Uterus (tissue), 2 donors: ENCODE measurements around the gene C1QTNF1.
A peak's percentile ranks its signal among the peaks of the same experiment; 100 is the strongest.

ENCODE experiments used
- POLR2A ChIP-seq, 2 donors: fragments of 450-650 bp; IDR thresholded peaks; one replicate each; pipeline ENCODE4 v1.6.1; 2016; ENCODE audit warnings: antibody characterized with exemption in 2 of 2, mild to moderate bottlenecking in 1 of 2, moderate library complexity in 1 of 2
- TF ChIP-seq, protein P1 (sequence below), 4 experiments: fragments of 200-600 bp in 2 of 4; fragments of 450-650 bp in 2 of 4; sonication (generic) in 2 of 4; IDR thresholded peaks; one replicate each; pipeline ENCODE4 v1.5.1; 2016 to 2019; ENCODE audit warnings: antibody characterized with exemption in 4 of 4, mild to moderate bottlenecking in 2 of 4, moderate library complexity in 1 of 4

DNA sequence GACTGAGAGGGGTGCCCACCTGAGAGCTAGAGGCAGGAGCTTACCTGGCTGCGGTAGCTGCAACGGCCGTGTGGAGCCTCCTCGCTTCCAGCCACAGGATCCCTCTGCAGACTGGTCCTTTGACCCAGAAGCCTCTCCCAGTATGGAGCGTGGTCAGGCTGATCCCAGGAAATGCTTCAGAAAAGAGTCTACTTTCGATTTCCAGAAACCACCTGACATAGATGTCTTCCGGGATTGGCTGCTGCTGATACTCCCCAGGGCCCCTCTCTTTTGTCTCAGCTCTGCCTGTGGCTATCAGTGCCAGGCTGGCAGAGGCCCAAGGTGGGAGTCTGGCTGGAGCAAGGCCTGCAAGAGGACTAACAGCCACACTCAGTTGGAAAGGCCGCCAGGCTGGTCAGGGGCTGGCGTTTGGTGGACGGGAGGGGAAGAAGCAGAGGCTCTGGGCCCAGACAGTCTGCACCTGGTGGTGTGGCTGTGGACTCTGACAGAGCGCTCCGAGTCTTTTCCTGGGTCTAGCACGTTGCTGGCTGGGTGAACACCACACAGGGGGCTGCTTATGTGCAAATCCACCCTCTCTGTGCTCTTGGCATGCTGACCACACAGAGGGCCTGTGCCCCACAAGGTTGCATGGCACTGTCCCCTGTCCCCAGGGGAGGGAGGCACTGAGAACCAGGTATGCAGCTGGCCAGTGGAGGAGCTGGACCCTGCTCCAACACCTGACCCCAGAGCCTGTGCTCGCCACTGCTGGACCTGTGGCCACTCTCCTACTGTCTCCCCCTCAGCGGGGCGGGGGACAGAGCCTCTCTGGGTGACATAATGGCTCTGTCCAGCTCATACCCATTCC lies 44.0 kb upstream of the C1QTNF1 start, which contains the start of gene LGALS3BP:
- TF ChIP-seq, protein P1, sequence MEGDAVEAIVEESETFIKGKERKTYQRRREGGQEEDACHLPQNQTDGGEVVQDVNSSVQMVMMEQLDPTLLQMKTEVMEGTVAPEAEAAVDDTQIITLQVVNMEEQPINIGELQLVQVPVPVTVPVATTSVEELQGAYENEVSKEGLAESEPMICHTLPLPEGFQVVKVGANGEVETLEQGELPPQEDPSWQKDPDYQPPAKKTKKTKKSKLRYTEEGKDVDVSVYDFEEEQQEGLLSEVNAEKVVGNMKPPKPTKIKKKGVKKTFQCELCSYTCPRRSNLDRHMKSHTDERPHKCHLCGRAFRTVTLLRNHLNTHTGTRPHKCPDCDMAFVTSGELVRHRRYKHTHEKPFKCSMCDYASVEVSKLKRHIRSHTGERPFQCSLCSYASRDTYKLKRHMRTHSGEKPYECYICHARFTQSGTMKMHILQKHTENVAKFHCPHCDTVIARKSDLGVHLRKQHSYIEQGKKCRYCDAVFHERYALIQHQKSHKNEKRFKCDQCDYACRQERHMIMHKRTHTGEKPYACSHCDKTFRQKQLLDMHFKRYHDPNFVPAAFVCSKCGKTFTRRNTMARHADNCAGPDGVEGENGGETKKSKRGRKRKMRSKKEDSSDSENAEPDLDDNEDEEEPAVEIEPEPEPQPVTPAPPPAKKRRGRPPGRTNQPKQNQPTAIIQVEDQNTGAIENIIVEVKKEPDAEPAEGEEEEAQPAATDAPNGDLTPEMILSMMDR (IDR thresholded peaks at IDR 0.05) = peak in 1 of 4 experiments; percentile 2
- peak in 1 of 2 donors; percentile 43 for TF ChIP-seq POLR2A (IDR thresholded peaks at IDR 0.05)
